Epithelial cell of esophagus (primary cell): ENCODE data around the gene RPTOR.

Experiments
- DNase-seq: peaks from one replicate; pipeline ENCODE4 v3.0.0; 2010; ENCODE audit warnings: low read depth
- H3K4me3 ChIP-seq: 2 replicates; pipeline ENCODE4 v1.5.1; 2011; ENCODE audit warnings: mild to moderate bottlenecking, low read length, control low read depth
- TF ChIP-seq, protein P1 (sequence below): IDR thresholded peaks from 2 replicates; pipeline ENCODE4 v1.5.1; 2011; ENCODE audit warnings: low read depth, mild to moderate bottlenecking, low read length, control low read depth, inconsistent platforms; ENCODE audit not compliant: insufficient read depth; ENCODE audit errors: missing control alignments

The RPTOR gene

DNA sequence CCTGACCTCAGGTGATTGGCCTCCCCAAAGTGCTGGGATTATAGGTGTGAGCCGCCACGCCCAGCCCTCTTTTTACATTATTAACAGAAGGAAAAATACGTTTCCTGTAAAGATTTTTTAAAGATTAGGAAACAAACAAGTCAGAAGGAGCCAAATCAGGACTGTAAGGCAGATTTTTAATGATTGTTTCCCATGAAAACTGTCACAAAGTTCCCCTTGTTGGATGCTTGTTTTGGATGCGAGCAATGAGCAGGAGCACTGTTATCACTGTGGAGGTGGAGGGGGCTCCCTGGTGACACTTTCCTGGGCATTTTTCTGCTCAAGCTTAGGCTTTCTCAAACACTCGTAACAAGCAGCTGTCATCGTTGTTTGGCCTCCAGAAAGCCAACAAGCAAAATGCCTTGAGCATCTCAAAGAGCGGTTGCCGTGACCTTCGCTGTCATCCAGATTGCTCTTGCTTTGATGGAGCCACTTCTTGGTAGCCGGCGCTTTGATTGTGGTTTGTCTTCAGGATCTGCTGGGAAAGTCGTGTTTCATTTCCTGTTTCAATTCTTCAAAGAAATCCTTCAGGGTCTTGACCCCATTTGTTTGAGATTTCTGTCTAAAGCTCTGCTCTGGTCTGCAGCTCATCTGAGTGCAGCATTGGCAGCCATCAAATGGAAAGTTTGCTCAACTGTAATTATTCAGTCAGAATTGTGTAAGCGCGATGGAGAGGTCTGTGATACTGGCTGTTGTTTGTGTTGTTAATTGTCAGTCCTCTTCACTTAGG, 128.7 kb downstream of the RPTOR start:
- no peak overlapping the region for H3K4me3 ChIP-seq
- TF ChIP-seq, protein P1, sequence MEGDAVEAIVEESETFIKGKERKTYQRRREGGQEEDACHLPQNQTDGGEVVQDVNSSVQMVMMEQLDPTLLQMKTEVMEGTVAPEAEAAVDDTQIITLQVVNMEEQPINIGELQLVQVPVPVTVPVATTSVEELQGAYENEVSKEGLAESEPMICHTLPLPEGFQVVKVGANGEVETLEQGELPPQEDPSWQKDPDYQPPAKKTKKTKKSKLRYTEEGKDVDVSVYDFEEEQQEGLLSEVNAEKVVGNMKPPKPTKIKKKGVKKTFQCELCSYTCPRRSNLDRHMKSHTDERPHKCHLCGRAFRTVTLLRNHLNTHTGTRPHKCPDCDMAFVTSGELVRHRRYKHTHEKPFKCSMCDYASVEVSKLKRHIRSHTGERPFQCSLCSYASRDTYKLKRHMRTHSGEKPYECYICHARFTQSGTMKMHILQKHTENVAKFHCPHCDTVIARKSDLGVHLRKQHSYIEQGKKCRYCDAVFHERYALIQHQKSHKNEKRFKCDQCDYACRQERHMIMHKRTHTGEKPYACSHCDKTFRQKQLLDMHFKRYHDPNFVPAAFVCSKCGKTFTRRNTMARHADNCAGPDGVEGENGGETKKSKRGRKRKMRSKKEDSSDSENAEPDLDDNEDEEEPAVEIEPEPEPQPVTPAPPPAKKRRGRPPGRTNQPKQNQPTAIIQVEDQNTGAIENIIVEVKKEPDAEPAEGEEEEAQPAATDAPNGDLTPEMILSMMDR: no peak
- no peak for DNase-seq

DNA sequence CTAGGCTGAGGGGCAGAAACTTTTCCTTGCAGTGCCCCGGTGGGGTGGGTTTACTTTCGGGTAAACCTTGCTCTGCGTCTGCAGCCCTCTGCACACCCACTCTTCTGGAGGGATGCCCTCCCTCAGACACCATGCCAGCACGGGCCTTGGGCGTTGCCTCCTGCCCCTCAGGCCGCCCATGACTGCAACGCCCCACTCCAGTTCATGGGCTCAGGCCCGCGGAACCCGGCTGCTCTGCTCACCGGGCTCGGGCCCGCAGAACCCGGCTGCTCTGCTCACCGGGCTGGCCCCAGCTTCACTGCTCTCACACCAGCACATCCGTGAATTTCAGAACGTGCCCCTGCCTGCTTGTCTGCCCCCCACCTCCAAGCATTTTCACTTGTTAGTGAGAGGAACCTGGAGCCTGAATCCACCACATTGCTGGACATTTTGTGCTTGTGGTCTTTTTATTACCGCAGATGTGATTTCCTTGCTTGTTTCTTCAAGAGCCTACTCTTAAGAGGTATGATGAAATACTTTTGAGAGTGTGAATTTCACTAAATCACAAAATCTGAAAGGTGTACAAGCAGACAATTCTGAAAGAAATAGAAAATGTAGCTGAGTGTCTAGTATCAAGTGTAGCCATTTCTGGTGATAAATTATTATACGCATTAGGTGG, 130.9 kb downstream of the RPTOR start:
- H3K4me3 ChIP-seq: no peak overlapping the region
- no peak for DNase-seq

DNA sequence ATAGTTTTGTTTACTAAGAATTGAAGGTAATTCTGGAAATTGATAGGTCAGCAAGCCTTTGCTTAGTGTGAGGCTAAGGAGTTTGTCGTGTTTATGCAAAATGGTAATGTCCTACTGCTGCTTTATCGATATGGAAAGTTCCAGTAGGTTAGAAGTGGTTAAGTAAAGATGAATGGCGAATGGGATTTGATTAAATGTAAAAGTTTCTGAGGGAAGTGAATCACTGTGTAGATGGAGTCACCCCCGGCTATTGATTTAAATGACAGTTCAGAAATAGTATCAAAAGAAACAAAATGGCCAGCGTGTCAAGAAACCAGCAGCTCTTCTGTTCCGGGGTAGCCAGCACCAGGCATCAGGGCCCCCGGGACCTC, 131.4 kb downstream of the RPTOR start:
- no peak for DNase-seq

More for the DNA sequence above, 130.9 kb downstream of the RPTOR start:
- TF ChIP-seq, protein P1: no peak

DNA sequence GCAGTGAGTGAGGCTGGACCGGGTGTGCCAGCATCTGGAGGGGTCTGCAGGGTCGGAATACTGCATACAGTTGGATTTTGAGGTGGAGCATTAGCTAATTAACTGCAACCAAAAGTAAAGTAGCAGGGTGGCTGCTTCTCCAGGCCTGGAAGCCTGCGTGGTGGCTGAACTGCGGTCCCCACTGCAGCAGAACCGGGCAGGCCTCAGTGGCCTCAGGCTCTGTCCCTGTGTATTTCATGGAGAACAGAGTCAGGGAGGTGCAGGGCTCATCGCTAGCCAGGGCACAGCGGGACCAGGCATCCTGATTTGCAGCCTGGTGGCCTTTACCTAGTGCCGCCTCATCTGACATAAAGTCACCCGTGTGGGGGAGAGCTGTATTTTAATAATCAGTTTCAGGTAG, 131.9 kb downstream of the RPTOR start:
- H3K4me3 ChIP-seq: no peak overlapping the region
- TF ChIP-seq, protein P1: no peak
- DNase-seq: no peak

More for the DNA sequence above, 131.4 kb downstream of the RPTOR start:
- TF ChIP-seq, protein P1: no peak
- H3K4me3 ChIP-seq: no peak overlapping the region

DNA sequence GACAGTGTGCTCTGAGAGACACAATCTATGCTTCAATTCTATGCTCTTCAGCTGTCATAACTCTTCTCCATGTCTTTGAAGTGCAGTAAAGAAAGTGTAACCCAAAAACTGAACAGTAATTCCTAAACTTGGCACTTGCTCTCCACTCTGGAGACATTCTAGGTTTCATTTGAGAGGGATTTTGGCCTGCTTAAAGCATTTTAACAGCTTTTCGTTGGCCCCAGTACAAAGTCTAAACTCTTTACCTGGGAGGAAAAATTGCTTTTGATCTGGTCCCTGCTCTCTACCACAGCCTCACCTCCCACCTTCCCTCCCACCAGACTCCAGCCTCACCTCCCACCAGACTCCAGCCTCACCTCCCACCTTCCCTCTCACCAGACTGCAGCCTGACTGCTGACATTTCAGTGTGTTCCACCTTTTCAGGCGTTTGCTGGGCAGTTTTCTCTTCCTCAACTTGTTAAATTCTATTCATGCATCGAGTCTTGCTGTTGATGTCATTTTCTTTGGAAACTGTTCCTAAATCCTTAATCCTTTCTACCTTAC, 132.6 kb downstream of the RPTOR start:
- no peak for DNase-seq
- H3K4me3 ChIP-seq: no peak overlapping the region
- TF ChIP-seq, protein P1: no peak

DNA sequence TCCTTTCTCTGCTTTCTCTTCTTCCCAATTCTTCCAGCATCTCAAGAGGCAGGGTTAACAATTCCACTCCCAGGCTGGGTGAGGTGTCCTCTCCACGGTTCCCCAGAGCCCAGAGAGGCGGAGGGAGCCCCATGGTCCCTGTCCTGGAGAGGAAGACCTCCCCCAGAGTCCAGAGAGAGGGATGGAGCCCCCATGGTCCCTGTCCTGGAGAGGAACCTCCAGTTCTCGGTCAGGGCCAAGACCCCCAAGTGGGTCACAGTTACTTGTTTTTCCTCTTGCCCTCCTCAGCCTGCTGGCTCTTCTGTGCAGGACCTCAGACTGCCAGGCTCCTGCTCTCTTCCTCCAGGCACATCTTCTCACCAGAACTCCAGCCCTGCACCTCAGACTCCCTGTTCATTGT, 135.2 kb downstream of the RPTOR start:
- DNase-seq: no peak
- TF ChIP-seq, protein P1: no peak
- H3K4me3 ChIP-seq: no peak overlapping the region
